ENCODE measurements around the gene IRF2BP2. TPM values are rescaled to one million over a fixed set of nuclear protein-coding genes. Genes with fewer than 3 reads are reported as not detected.

IRF2BP2 gene
- total and polyA plus RNA-seq, 2 of the 13 experiments (the other 11 are each of a cell fraction or from before 2014, with no cell fraction given): 140 to 147 TPM

DNA sequence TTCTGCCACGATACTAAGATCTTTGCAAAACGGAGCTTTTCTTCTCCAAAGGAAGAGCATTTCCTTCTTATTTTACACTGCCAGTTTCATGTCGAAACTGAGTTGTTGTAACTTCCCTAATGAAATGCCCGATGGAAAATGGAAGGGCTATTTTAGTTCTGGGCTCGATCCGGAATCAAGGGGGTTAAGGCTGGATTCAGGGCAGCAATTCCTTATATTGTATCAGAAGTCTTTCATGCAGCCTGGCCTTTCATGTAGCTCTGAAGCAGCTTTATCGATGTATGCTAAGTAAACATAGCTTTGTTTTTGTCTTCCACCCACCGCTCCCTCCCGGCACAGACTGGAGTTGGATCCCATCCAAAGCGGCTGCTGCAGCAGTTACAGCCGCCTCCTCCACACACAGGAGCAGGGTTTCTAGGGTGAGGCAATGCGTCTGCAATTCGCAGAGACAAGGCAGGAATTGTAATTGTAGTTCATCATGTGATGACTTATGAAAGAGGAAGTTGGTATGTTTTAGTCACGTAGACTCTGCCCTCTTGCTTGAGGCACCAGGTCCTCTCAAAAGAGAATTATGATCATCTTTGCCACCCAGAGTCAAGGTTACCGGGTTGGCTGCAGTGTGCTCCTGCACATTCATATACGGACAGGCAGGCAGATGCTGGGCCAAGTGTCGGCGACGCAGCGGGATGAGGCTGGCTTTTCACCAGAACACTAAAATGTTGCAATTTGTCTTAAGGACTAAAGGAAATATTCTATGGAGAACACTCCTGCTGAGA is 2.6 kb upstream of the IRF2BP2 start (continued):
- TF ChIP-seq, protein P1, sequence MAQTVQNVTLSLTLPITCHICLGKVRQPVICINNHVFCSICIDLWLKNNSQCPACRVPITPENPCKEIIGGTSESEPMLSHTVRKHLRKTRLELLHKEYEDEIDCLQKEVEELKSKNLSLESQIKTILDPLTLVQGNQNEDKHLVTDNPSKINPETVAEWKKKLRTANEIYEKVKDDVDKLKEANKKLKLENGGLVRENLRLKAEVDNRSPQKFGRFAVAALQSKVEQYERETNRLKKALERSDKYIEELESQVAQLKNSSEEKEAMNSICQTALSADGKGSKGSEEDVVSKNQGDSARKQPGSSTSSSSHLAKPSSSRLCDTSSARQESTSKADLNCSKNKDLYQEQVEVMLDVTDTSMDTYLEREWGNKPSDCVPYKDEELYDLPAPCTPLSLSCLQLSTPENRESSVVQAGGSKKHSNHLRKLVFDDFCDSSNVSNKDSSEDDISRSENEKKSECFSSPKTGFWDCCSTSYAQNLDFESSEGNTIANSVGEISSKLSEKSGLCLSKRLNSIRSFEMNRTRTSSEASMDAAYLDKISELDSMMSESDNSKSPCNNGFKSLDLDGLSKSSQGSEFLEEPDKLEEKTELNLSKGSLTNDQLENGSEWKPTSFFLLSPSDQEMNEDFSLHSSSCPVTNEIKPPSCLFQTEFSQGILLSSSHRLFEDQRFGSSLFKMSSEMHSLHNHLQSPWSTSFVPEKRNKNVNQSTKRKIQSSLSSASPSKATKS (CRISPR knock-in tag; IDR thresholded peaks at IDR 0.05): 0 out of 2 replicates have a peak, but pooled peaks have one; percentile 67
- no peak; the same call in 1 of the 2 replicates for TF ChIP-seq ZNF761 (CRISPR knock-in tag; conservative IDR thresholded peaks at IDR 0.05)
- TF ChIP-seq ZNF232 (CRISPR knock-in tag; IDR thresholded peaks at IDR 0.05; ENCODE audit: borderline replicate concordance): peak; percentile 45; the same call in 1 of the 2 replicates
- TF ChIP-seq ZBTB7B (CRISPR knock-in tag; IDR thresholded peaks at IDR 0.05): peak; percentile 33; the same call in 1 of the 2 replicates
- TF ChIP-seq ZNF7 (CRISPR knock-in tag; IDR thresholded peaks at IDR 0.05): peak; percentile 7; the same call in 1 of the 2 replicates
- TF ChIP-seq ASH2L (IDR thresholded peaks at IDR 0.05; ENCODE audit: insufficient read length, low read depth, low read length): peak; percentile 86
- TF ChIP-seq SIX1 (CRISPR knock-in tag; IDR thresholded peaks at IDR 0.05; ENCODE audit: borderline replicate concordance): peak; percentile 83; the same call in 1 of the 2 replicates
- TF ChIP-seq ZNF331 (CRISPR knock-in tag; IDR thresholded peaks at IDR 0.05): peak; percentile 86
- TF ChIP-seq PITX1 (CRISPR knock-in tag; IDR thresholded peaks at IDR 0.05): peak; percentile 92
- no peak for TF ChIP-seq ATAD3A (CRISPR knock-in tag; IDR thresholded peaks at IDR 0.05)
- no peak; the same call in 1 of the 2 replicates for TF ChIP-seq ZFY (CRISPR knock-in tag; IDR thresholded peaks at IDR 0.05)
- peak; percentile 89 for TF ChIP-seq CBX1 (IDR thresholded peaks at IDR 0.05; ENCODE audit: low read depth)
- TF ChIP-seq, protein P2, sequence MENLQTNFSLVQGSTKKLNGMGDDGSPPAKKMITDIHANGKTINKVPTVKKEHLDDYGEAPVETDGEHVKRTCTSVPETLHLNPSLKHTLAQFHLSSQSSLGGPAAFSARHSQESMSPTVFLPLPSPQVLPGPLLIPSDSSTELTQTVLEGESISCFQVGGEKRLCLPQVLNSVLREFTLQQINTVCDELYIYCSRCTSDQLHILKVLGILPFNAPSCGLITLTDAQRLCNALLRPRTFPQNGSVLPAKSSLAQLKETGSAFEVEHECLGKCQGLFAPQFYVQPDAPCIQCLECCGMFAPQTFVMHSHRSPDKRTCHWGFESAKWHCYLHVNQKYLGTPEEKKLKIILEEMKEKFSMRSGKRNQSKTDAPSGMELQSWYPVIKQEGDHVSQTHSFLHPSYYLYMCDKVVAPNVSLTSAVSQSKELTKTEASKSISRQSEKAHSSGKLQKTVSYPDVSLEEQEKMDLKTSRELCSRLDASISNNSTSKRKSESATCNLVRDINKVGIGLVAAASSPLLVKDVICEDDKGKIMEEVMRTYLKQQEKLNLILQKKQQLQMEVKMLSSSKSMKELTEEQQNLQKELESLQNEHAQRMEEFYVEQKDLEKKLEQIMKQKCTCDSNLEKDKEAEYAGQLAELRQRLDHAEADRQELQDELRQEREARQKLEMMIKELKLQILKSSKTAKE (CRISPR knock-in tag; IDR thresholded peaks at IDR 0.05; ENCODE audit: borderline replicate concordance): peak; percentile 99
- TF ChIP-seq MAF1 (CRISPR knock-in tag; IDR thresholded peaks at IDR 0.05; ENCODE audit: borderline replicate concordance): no peak; the same call in 1 of the 2 replicates
- TF ChIP-seq ZNF296 (CRISPR knock-in tag; conservative IDR thresholded peaks at IDR 0.05): no peak
- peak; percentile 68; the same call in 1 of the 2 replicates for TF ChIP-seq BHLHE40 (IDR thresholded peaks at IDR 0.05; ENCODE audit: low read length)
- no peak for TF ChIP-seq EZH2 (conservative IDR thresholded peaks at IDR 0.05; ENCODE audit: low read depth, low read length)
- TF ChIP-seq, protein P3, sequence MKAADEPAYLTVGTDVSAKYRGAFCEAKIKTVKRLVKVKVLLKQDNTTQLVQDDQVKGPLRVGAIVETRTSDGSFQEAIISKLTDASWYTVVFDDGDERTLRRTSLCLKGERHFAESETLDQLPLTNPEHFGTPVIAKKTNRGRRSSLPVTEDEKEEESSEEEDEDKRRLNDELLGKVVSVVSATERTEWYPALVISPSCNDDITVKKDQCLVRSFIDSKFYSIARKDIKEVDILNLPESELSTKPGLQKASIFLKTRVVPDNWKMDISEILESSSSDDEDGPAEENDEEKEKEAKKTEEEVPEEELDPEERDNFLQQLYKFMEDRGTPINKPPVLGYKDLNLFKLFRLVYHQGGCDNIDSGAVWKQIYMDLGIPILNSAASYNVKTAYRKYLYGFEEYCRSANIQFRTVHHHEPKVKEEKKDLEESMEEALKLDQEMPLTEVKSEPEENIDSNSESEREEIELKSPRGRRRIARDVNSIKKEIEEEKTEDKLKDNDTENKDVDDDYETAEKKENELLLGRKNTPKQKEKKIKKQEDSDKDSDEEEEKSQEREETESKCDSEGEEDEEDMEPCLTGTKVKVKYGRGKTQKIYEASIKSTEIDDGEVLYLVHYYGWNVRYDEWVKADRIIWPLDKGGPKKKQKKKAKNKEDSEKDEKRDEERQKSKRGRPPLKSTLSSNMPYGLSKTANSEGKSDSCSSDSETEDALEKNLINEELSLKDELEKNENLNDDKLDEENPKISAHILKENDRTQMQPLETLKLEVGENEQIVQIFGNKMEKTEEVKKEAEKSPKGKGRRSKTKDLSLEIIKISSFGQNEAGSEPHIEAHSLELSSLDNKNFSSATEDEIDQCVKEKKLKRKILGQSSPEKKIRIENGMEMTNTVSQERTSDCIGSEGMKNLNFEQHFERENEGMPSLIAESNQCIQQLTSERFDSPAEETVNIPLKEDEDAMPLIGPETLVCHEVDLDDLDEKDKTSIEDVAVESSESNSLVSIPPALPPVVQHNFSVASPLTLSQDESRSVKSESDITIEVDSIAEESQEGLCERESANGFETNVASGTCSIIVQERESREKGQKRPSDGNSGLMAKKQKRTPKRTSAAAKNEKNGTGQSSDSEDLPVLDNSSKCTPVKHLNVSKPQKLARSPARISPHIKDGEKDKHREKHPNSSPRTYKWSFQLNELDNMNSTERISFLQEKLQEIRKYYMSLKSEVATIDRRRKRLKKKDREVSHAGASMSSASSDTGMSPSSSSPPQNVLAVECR (CRISPR knock-in tag; IDR thresholded peaks at IDR 0.05; ENCODE audit: borderline replicate concordance): no peak; the same call in 1 of the 2 replicates
- peak; percentile 98 for TF ChIP-seq JUN (CRISPR knock-in tag; IDR thresholded peaks at IDR 0.05)

Data from HepG2 (cell line).